Measurements from ENCODE around the gene SLC35A5. TPM values are rescaled to one million over a fixed set of nuclear protein-coding genes. Genes with fewer than 3 reads are reported as not detected.

SLC35A5 gene
- total RNA-seq: 17.5 and 24.0 TPM in 2 replicates

GRCh38 chr3:112561734-112562529, at the start of gene SLC35A5, which contains the start of gene ATG3:
SLC35A5 (plus strand) TSS chr3:112562045; CDS start chr3:112563404, 1,359 bp downstream.
ATG3 (minus strand) TSS chr3:112561962; CDS start chr3:112561528, 434 bp downstream.

Other genes starting within 250 kb of the SLC35A5 start
- 0.30 and 1.6 TPM in 2 replicates for gene CD200, start 228.9 kb upstream of the SLC35A5 start, total RNA-seq
- not detected in 2 replicates for gene BTLA, start 62.6 kb upstream of the SLC35A5 start, total RNA-seq
- gene ATG3, start 83 bp upstream of the SLC35A5 start, total RNA-seq: 90.0 and 98.9 TPM in 2 replicates
- gene CCDC80, start 79.1 kb downstream of the SLC35A5 start, total RNA-seq: 7.5 and 12.6 TPM in 2 replicates